Skin of body (tissue), 2 donors: ENCODE results near the gene ADD1. TPM values are rescaled to one million over a fixed set of nuclear protein-coding genes. Genes with fewer than 3 reads are reported as not detected.
"Not testable (repeated sequence)": the region's sequence is repeated elsewhere in the genome, so short reads cannot be mapped to it uniquely, and the experiment has no call there.

Source experiments
- DNase-seq: peaks from one replicate; lab custom pipeline; 2025; lab: John Stamatoyannopoulos, UW
- total RNA-seq: library from RNA; depleted of rRNA; stranded (reverse); fragments of >200 nt; gene quantifications from one replicate; pipeline ENCODE4 v1.2.3, GENCODE V29; 2014

ADD1 gene
- total RNA-seq, 1 donor from 2014 or later, result 159 TPM

DNA sequence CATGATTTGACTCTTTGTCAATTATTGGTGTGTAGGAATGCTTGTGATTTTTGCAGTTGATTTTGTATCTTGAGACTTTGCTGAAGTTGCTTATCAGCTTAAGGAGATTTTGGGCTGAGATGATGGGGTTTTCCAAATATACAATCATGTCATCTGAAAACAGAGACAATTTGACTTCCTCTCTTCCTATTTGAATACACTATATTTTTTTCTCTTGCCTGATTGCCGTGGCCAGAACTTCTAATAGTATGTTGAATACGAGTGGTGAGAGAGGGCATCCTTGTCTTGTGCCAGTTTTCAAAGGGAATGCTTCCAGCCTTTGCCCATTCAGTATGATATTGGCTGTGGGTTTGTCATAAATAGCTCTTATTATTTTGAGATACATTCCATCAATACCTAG lies 74.7 kb downstream of the ADD1 start:
- not testable (repeated sequence) for DNase-seq

DNA sequence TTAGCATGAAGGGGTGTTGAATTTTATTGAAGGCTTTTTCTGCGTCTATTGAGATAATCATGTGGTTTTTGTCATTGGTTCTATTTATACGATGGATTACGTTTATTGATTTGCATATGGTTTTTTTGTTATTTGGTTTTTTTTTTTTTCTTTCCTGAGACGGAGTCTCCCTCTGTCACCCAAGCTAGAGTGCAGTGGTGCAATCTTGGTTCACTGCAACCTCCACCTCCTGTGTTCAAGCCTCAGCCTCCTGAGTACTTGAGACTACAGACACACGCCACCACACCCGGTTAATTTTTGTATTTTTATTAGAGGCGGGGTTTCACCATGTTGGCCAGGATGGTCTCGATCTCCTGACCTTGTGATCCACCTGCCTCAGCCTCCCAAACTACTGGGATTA lies 75.1 kb downstream of the ADD1 start:
- DNase-seq, result not testable (repeated sequence)

DNA sequence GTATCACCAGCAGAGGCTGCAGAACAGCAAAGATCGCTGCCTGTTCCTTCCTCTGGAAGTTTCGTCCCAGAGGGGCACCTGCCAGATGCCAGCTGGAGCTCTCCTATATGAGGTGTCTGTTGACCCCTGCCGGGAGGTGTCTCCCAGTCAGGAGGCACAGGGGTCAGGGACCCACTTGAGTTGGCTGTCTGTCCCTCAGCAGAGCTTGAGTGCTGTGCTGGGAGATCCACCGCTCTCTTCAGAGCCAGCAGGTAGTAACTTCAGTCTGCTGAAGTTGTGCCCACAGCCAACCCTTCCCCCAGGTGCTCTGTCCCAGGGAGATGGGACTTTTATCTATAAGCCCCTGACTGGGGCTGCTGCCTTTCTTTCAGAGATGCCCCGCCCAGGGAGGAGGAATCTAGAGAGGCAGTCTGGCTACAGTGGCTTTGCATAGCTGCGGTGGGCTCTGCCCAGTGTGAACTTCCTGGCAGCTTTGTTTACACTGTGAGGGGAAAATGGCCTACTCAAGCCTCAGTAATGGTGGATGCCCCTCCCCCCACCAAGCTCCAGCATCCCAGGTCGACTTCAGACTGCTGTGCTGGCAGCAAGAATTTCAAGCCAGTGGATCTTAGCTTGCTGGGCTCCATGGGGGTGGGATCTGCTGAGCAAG lies 78.9 kb downstream of the ADD1 start:
- DNase-seq, result not testable (repeated sequence)

DNA sequence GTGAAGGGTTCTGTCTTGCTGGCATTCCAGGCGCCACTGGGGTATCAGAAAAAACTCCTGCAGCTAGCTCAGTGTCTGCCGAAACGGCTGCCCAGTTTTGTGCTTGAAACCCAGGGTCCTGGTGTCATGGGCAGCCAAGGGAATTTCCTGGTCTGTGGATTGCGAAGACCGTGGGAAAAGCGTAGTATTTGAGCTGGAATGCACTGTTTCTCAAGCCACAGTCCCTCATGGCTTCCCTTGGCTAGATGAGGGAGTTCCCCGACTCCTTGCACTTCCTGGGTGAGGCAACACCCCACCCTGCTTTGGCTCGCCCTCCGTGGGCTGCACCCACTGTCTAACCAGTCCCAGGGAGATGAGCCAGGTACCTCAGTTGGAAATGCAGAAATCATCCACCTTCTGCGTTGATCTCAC lies 79.5 kb downstream of the ADD1 start:
- DNase-seq, result no peak

DNA sequence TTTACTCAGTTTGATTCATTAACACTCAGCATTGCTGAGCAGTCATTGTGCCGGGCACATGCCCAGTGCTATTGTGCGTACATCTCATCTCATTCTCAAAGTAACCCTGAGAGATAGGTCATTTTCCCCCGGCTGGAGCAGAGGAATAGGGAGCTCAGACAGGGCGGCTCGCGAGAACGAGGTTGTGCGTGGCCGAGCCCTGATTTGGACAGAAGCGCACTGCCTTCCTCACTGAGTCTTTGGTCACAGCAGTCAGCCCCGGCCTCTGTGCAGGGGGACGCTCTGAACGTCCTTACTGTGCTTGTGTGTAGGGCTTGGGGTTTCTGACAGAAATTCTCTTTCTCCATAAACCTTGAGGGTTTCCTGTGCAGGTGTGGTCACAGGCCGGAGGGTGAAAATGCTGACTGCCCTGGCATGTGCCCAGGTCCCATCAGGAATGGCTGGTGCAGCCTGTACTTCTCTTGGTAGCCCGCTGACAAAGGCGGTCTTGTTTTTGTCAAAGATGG lies 80.1 kb downstream of the ADD1 start:
- DNase-seq, result no peak

DNA sequence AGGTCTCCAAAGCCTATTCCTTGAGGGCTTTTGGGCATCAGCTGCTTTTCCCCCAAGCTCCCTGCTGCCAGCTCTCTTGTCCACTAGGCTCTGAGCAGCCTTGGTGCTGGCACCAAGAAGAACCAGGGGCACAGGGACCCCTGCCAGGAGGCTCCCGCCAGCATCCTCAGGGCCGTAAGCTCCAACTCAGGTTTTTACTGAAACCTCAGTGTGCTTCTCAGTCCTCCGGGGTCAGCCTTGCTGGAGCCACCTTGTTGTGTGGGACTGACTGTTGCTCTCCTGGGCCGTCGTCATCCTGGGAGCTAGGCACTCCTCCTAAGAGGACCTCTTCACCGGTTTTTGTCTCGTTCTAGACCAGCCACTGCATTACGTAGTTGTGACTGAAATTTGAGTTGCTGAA lies 80.6 kb downstream of the ADD1 start:
- DNase-seq, result no peak

DNA sequence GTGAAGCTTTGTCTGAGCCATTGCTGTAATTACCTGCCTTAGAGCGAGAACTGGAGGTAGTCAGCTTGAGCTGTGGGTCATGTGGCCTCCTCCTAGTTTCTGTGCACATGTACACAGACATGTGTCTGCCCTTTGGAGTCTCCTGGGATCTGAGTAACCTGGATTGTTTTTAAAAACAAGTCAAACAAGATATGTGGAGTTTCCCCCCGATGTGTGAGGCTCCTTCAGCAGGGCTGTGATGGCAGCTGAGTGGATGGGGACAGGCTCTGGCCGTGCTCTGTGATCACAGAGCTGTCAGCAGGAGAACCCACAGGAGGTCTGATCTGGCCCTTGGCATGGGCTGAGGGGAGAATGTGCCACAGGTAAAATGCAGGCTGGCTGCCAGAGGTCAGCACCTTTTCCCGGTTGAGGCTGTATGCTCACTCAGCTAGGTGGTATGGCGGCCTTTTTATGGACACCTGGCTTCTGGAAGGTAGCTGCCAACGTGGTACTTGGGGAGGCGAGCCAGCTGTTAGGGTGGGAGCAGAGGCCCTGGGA lies 81.2 kb downstream of the ADD1 start:
- no peak for DNase-seq

DNA sequence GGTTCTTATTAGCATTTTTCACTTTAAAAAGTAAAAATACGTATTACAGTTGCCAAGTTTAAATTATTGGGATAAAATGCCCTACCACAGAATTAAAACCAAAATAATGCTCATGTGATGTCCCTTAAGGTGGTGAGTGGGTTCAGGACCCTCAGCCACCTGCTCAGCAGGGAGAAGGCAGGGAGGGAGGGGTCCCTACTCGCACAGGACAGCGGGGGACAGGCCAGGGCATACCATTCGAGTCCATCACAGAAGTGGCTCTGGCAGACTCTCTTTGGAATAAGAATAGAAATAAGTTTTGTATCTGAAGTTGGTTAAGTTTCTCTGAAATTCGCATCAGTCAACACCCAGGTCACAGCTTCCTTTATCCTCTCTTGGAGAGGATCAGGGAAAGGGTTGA lies 81.9 kb downstream of the ADD1 start:
- DNase-seq, result no peak

DNA sequence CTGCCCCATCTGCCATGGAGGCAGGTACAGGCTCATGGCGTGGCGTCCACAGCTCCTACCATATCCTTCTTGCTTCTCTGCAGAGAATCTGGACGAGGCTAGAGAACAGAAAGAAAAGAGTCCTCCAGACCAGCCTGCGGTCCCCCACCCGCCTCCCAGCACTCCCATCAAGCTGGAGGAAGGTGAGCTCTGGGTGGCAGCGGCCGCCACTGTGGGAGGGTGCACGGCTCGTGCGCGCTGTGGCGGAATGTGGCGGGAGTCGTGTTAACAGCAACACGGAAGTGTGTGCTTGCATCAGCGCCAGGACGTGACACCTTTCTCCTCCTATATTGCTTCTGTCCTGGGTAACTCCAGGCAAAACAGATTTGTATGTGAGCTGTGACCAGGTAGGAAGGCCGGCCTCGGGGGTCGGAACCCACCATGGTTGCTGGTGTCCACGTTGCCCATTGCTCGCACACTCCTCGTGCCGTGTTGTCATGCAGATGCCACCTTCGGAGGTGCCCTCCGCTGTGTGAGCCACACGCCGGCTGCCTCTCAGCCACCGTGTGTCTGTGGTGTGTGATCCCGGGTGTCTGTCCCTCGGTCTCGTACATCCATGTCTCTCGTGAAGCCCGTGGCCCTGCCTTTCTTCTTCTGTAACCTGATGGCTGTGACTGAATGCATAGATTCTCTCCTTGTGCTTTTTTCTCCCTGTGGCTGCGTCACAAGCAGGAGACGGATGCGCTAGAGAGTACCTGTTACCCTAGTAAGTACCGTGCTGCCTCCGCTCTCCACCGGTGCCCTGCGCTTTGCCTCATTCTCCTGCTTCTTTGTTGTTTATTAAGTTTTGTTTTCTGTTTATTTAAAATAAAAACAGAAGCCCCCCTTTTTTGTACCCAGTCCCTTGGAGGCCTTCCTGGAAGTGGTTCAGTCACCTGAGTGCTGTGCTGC lies 82.6 kb downstream of the ADD1 start:
- no peak for DNase-seq

DNA sequence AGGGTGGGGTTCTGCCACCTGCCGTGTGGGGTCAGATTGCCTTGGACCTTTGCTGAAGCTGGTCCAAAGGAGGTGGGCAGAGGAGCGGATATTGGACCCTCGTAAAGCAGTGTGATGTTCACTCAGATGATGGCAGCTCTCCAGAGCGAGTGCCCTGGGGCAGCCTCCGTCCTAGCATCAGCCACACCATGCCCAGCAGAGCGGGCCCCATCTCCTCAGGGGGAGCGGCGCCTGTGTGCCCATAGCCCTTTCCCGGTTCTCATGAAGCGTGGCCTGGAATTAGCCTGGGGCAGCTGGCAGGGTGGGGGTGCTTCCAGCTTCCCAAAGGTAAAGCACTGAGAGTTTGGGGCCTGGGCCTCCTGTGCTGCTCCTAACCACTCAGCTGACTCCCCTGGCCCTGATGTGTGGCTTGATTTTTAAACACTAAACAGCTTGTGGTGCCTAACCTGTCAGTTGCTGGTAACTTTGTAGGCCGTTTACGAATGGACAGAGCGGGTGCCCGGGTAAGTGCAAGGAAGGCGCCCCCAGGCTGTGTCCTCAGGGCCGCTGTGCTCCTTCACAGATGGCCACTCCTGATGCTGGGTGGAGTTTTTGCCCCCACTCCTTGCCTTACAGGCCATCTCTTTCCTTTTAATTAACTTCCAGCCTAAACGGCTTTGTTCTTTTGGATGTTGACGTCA lies 83.5 kb downstream of the ADD1 start:
- DNase-seq, result no peak

DNA sequence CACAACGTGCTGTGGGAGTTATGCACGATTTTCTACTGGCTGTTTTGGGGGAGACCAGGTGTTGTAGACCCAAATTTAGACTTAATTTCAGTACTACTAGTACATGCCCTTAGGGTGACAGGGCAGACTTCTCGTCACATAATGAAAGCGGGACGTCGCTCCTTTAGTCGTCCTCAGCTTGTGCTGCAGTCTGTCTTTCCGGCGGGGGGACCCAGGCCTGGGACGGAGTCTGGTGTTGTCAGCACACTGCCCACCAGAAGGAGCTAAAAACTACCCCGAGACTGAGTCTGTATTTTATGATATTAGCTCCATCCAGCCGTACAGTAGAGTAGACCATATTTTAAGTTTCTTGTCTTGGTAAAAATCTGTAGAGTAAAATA lies 84.0 kb downstream of the ADD1 start:
- DNase-seq, result no peak

DNA sequence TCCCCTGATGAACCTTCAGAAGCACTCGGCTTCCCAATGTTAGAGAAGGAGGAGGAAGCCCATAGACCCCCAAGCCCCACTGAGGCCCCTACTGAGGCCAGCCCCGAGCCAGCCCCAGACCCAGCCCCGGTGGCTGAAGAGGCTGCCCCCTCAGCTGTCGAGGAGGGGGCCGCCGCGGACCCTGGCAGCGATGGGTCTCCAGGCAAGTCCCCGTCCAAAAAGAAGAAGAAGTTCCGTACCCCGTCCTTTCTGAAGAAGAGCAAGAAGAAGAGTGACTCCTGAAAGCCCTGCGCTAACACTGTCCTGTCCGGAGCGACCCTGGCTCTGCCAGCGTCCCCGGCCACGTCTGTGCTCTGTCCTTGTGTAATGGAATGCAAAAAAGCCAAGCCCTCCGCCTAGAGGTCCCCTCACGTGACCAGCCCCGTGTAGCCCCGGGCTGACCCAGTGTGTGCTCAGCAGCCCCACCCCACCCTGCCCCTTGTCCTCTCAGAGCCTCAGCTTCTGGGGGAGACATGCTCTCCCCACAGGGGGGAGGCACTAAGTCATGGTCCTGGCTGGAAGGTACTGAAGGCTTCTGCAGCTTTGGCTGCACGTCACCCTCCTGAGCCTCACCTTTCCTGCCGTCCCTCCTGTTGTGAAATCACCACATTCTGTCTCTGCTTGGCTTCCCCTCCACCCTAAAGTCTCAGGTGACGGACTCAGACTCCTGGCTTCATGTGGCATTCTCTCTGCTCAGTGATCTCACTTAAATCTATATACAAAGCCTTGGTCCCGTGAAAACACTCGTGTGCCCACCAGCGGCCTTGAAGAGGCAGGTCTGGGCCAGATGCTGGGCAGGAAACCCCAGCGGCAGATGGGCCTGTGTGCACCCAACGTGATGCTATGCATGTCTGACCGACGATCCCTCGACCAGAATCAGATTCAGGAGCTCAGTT lies 84.9 kb downstream of the ADD1 start:
- DNase-seq, result no peak

DNA sequence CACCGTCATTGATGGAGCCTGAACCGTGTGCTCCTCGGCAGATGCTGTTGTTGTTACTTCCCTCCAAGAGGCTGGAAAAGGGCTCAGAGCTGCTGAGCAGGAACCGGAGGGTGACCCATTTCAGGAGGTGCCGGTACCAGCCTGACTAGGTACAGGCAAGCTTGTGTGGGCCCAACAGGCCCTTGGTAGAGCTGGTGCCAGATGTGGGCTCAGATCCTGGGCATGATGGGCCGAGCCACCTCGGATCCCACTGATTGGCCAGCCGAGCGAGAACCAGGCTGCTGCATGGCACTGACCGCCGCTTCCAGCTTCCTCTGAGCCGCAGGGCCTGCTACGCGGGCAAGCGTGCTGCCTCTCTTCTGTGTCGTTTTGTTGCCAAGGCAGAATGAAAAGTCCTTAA lies 85.8 kb downstream of the ADD1 start:
- no peak for DNase-seq

DNA sequence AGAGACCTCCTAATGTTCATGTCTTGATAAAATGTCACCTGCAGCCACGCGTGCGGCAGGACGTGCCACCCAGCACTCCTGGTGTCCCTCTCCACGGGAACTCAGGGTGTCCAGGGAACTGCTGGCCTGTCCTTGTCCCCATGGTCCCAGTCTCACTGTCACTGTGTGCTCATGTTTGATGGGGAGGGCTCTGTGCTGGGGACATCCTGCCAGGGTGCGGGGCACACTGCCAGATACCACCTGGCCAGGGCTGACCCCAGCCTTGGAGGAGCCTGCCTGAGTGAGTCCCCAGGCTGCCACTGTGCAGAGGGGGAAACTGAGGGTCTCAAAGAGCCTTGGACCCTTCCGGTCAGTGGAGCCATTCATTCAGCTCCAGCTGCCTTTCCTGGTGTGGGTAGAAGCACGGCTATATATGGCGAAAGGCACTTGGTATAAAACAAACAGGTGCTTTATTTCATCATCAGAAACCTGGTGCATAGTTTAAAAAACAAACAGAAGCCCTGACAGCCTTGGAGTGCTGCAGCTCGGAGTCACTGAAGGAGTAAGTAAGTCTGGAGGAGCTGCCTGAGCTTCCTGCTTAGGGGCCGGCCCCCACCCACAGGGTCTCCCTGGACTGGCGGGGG lies 86.6 kb downstream of the ADD1 start:
- no peak for DNase-seq

DNA sequence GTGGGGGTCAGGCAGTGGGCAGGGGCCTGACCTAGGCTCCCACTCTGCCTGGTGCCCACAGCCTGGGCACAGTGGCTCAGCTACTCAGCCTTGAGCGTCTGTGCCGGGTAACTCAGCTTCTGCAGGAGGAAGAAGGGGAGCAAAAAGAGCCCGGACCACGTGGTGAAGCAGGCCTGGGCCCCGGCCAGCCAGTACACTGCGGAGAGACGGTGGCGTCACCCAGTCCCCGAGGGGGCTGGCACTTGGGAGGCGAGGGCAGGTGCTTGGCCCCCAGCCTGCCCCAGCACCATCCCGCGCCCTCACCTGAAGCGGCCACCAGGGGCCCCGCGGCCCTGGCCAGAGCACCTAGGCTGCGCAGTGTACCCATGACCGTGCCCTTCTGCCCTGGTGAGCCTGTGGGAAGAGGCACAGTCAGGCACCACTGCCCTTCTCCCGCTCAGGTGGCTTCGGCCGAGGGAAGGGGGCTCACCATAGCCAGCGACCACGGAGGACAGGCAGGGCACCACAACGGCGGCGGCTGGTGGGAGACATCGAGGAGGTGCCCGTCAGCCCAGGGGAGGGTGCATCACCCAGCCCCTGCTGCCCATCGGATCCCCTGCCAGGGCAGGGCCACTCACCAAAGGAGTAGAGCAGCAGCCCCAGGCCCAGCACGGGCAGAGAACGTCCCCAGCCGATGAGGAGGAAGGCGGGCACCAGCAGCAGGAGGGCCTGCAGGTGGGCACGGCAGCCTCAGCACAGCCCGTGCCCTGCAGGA lies 87.3 kb downstream of the ADD1 start:
- no peak for DNase-seq

DNA sequence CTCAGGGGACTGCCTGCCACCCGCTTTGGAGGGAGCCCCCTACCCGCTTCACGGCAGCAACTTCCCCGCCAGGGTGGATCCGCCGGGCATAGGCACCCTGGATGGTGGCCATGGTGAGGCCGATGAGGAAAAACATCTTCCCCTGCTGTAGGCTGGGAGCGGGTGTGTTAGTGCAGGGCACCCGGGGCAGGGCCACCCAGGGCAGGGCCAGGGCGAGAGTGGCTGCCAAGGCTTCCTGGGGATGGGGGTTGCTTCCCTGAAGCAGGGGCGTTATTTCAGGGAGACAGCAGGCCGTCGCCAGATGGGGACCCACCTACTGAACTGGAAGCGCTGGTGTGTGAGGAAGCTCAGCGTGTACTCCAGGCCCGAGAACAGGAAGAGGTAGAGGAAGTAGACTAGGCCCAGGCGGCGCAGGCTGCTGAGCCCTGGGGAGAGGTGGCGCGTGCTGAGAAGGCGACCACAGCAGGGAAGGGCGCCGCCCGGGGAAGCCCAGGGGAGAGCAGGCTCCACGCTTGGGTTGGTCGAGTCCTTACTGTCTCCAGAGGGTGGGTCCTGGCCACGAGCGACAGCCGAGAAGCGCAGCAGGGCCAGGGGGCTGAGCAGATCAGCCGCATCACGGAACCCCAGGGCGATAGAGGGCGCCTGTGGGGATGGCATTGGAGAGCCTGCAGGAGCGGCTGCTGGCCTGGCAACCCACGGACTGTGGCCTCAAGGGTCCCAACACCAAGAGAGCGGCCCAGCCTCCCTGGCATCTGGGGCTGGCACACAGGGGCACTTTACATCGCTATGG lies 88.1 kb downstream of the ADD1 start:
- DNase-seq, result no peak

DNA sequence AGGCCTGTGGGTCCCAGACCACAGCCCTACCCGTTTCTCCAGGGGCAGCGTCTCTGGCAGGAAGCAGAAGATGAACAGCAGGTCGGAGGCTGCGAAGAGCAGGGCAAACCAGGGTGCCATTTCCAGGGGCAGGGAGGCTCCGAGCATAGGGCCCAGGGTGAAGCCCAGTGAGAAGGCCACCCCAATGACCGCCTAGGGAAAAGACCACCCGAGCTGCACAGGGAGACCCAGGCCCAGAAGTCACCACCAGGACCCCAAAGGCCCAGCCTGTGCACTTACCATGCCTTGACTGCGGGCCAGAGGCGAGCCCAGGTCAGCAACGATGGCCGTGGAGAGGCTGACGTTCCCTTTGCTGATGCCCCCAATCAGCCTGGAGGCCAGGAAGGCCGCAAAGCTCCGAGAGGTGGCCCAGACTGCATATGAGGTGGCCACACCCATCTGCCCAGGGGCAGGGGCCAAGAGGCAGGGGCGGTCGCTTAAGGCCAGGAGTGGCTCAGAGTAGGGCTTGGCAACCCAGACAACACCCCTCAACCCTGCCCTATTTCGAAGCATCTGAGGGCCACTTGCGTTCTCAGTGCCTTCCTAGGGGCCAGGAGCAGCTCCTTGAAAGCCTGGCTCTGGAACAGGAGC lies 88.8 kb downstream of the ADD1 start:
- no peak for DNase-seq

DNA sequence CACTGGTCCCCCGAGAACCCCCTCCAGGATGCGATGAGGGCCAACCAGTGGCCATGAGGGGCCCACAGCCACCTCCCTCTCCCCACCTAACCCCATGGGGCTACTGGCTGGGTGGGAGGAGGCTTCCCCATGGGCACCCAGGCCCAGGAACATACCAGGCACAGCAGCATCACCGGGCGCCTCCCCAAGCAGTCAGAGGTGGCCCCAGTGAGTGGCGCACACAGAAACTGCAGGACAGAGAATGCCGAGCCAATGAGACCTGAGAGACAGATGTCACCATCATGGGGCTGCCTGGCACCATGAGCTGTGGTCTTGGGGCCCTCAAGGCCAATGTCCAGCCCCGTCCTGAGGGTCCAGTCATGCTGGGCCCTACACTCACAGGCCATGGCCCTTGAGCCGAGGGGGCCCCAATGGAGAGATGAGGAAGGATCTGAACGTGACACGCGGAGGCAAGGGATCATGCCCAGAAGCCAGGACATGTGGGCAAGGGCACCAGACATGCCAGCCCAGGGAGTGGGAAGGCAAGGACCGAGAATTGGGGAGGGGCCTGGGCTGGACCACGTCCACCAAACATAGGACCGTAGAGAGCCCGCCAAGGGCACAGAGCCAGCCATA lies 89.4 kb downstream of the ADD1 start:
- DNase-seq, result no peak
